CD14-positive monocyte (primary cell): ENCODE data around the gene PHLPP1. TPM values are rescaled to one million over a fixed set of nuclear protein-coding genes. Genes with fewer than 3 reads are reported as not detected.

Experiments used
- DNase-seq, 3 donors: peaks; one replicate each; pipeline ENCODE4 v3.0.0-alpha.2; 2011 to 2022
- H2AFZ ChIP-seq: 2 replicates; pipeline ENCODE4 v1.6.0; 2012; ENCODE audit warnings: mild to moderate bottlenecking, low read depth, low read length, inconsistent platforms; ENCODE audit not compliant: insufficient read depth, poor library complexity, severe bottlenecking
- H3K27ac ChIP-seq, 2 donors: 1 replicate in 1 of 2; 2 replicates in 1 of 2; pipeline ENCODE4 v1.5.1; 2012 to 2013; ENCODE audit warnings: low read length in 2 of 2, control low read depth in 1 of 2, inconsistent platforms in 1 of 2, low read depth in 1 of 2, mild to moderate bottlenecking in 1 of 2
- H3K27me3 ChIP-seq, 2 donors: one replicate each; pipeline versions ENCODE4 v1.6.0 to v1.6.1; 2011 to 2013; ENCODE audit warnings: low read length in 2 of 2; ENCODE audit not compliant: control insufficient read depth in 2 of 2, insufficient read depth in 2 of 2
- H3K36me3 ChIP-seq, 2 donors: replicated peaks in 1 of 2; 1 replicate in 1 of 2; 2 replicates in 1 of 2; pipeline versions ENCODE4 v1.5.1 to v1.6.1; 2012 to 2013; ENCODE audit warnings: low read length in 2 of 2, control low read depth in 1 of 2, inconsistent platforms in 1 of 2, mild to moderate bottlenecking in 1 of 2; ENCODE audit not compliant: insufficient read depth in 2 of 2, control insufficient read depth in 1 of 2
- H3K4me1 ChIP-seq, 2 donors: 1 replicate in 1 of 2; 2 replicates in 1 of 2; pipeline versions ENCODE4 v1.5.1 to v1.6.1; 2012 to 2013; ENCODE audit warnings: low read length in 2 of 2, control low read depth in 1 of 2, inconsistent platforms in 1 of 2, mild to moderate bottlenecking in 1 of 2, moderate library complexity in 1 of 2; ENCODE audit not compliant: insufficient read depth in 2 of 2, control insufficient read depth in 1 of 2
- H3K4me2 ChIP-seq: replicated peaks from 2 replicates; pipeline ENCODE3; 2012; ENCODE audit warnings: low read length, moderate library complexity, mild to moderate bottlenecking; ENCODE audit not compliant: poor library complexity, severe bottlenecking; ENCODE audit errors: extremely low read depth
- H3K4me3 ChIP-seq, 3 experiments: fragments of 200-600 bp in 1 of 3; sonication (generic) in 1 of 3; replicated peaks in 1 of 3; 1 replicate in 2 of 3; 2 replicates in 1 of 3; pipeline ENCODE4 v1.5.1; 2011 to 2013; ENCODE audit warnings: low read length in 3 of 3, mild to moderate bottlenecking in 3 of 3, control low read depth in 2 of 3, low read depth in 2 of 3, inconsistent platforms in 1 of 3, moderate library complexity in 1 of 3
- H3K79me2 ChIP-seq: 2 replicates; pipeline ENCODE4 v1.6.0; 2012; ENCODE audit warnings: mild to moderate bottlenecking, control low read depth, inconsistent platforms, low read length, moderate library complexity; ENCODE audit not compliant: insufficient read depth
- H3K9ac ChIP-seq: 2 replicates; pipeline ENCODE4 v1.6.0; 2017; ENCODE audit warnings: low read length, mild to moderate bottlenecking; ENCODE audit not compliant: insufficient read depth, poor library complexity, severe bottlenecking
- H3K9me3 ChIP-seq, 2 donors: replicated peaks in 1 of 2; 1 replicate in 1 of 2; 2 replicates in 1 of 2; pipeline versions ENCODE4 v1.5.1 to v1.6.1; 2012 to 2013; ENCODE audit warnings: low read length in 2 of 2, control low read depth in 1 of 2; ENCODE audit not compliant: control insufficient read depth in 1 of 2, insufficient read depth in 1 of 2
- H4K20me1 ChIP-seq: 2 replicates; pipeline ENCODE4 v1.6.0; 2012; ENCODE audit warnings: mild to moderate bottlenecking, low read length, control low read depth, moderate library complexity; ENCODE audit not compliant: insufficient read depth
- H3K27ac Mint-ChIP-seq, 7 donors: one replicate each; pipeline ENCODE4 v1.8.0; 2020; ENCODE audit warnings: mild to moderate bottlenecking in 7 of 7, mixed read lengths in 7 of 7, moderate library complexity in 6 of 7, inconsistent platforms in 2 of 7
- H3K27me3 Mint-ChIP-seq, 3 donors: one replicate each; pipeline ENCODE4 v1.8.0; 2021 to 2022; ENCODE audit warnings: low read depth in 3 of 3, mild to moderate bottlenecking in 3 of 3, mixed read lengths in 3 of 3, moderate library complexity in 3 of 3, inconsistent platforms in 1 of 3
- H3K36me3 Mint-ChIP-seq, 2 donors: one replicate each; pipeline ENCODE4 v1.8.0; 2020; ENCODE audit warnings: mixed read lengths in 2 of 2, inconsistent platforms in 1 of 2, mild to moderate bottlenecking in 1 of 2
- H3K4me1 Mint-ChIP-seq: one replicate; pipeline ENCODE4 v1.8.0; 2020; ENCODE audit warnings: mild to moderate bottlenecking, mixed read lengths
- H3K4me3 Mint-ChIP-seq, 2 donors: one replicate each; pipeline ENCODE4 v1.8.0; 2020; ENCODE audit warnings: mild to moderate bottlenecking in 2 of 2, mixed read lengths in 2 of 2, moderate library complexity in 1 of 2
- H3K9me3 Mint-ChIP-seq, 7 donors: one replicate each; pipeline ENCODE4 v1.8.0; 2020 to 2022; ENCODE audit warnings: mixed read lengths in 7 of 7, mild to moderate bottlenecking in 6 of 7, moderate library complexity in 6 of 7, inconsistent platforms in 2 of 7
- WGBS: methylation state at CpG from one replicate; pipeline ENCODE4 v1.1.5; 2013; ENCODE audit warnings: missing lambda C conversion rate; ENCODE audit not compliant: insufficient coverage; 5-methylcytosine and 5-hydroxymethylcytosine counted together
- intact Hi-C, 2 donors: fragments of 100-400 bp; cut with micrococcal nuclease; formaldehyde crosslinking; loops; one replicate each; pipeline versions ENCODE4 v1.15.0 to v1.15.1; 2023
- polyA plus RNA-seq, 3 donors: library from polyadenylated mRNA; depleted of rRNA in 1 of 3; unstranded in 2 of 3; stranded (reverse) in 1 of 3; fragments of 300-500 nt in 2 of 3; fragments of >200 nt in 1 of 3; fragmentation: Illumina TruSeq in 2 of 3; gene quantifications; 1 replicate in 2 of 3; 2 replicates in 1 of 3; pipeline ENCODE4 v1.2.3, GENCODE V29; 2012 to 2021
- TF ChIP-seq, protein P1 (sequence below): fragments of 200-600 bp; IDR thresholded peaks from one replicate; pipeline ENCODE4 v1.8.0; 2022; ENCODE audit warnings: antibody characterized with exemption, mild to moderate bottlenecking

The PHLPP1 gene
- polyA plus RNA-seq, 3 donors: 0.04 to 2.0 (median 0.55) TPM

DNA sequence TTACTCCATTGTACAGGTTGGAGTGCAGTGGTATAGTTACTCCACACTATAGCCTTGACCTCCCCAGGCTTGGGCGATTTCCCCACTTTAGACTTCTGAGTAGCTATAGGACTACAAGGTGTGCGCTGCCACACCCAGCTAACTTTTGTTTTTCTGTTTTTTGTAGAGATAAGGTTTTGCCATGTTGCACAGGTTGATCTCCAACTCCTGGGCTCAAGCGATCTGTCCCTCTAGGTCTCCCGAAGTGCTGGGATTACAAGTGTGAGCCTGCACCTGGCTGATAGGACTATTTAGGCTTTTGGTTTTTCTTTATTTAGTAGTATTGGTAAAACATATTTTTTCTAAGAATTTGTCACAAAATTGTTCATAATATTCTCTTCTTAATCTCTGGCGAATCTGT lies 121.7 kb downstream of the PHLPP1 start:
- DNase-seq: no peak
- H3K27me3 ChIP-seq: no peaks in the 10 kb centered on the region
- Mint-ChIP-seq H3K4me1 (peaks cover 6% of the 10 kb centered on the region), H3K27ac (no peak overlapping the region), H3K27me3 (no peaks in the 10 kb centered on the region), H3K36me3 (peaks cover 0 to 10% of the 10 kb centered on the region in 2 donors), H3K9me3 (peaks cover 0 to 3% (median 0%) of the 10 kb centered on the region in 7 donors), H3K4me3 (no peak overlapping the region)
- H3K27ac ChIP-seq: no peak overlapping the region
- H3K9me3 ChIP-seq: no peaks in the 10 kb centered on the region
- no peaks in the 10 kb centered on the region for H3K79me2 ChIP-seq
- H3K9ac ChIP-seq: no peak overlapping the region
- TF ChIP-seq, protein P1, sequence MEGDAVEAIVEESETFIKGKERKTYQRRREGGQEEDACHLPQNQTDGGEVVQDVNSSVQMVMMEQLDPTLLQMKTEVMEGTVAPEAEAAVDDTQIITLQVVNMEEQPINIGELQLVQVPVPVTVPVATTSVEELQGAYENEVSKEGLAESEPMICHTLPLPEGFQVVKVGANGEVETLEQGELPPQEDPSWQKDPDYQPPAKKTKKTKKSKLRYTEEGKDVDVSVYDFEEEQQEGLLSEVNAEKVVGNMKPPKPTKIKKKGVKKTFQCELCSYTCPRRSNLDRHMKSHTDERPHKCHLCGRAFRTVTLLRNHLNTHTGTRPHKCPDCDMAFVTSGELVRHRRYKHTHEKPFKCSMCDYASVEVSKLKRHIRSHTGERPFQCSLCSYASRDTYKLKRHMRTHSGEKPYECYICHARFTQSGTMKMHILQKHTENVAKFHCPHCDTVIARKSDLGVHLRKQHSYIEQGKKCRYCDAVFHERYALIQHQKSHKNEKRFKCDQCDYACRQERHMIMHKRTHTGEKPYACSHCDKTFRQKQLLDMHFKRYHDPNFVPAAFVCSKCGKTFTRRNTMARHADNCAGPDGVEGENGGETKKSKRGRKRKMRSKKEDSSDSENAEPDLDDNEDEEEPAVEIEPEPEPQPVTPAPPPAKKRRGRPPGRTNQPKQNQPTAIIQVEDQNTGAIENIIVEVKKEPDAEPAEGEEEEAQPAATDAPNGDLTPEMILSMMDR: no peak
- intact Hi-C loops: no loop called here
- no peak overlapping the region for H2AFZ ChIP-seq
- WGBS: no CpG with 5 or more reads among the region's 5 CpGs
- H3K4me1 ChIP-seq: no peaks in the 10 kb centered on the region
- no peak overlapping the region for H3K4me2 ChIP-seq
- H3K4me3 ChIP-seq: no peak overlapping the region
- H3K36me3 ChIP-seq: no peaks in the 10 kb centered on the region
- no peaks in the 10 kb centered on the region for H4K20me1 ChIP-seq

DNA sequence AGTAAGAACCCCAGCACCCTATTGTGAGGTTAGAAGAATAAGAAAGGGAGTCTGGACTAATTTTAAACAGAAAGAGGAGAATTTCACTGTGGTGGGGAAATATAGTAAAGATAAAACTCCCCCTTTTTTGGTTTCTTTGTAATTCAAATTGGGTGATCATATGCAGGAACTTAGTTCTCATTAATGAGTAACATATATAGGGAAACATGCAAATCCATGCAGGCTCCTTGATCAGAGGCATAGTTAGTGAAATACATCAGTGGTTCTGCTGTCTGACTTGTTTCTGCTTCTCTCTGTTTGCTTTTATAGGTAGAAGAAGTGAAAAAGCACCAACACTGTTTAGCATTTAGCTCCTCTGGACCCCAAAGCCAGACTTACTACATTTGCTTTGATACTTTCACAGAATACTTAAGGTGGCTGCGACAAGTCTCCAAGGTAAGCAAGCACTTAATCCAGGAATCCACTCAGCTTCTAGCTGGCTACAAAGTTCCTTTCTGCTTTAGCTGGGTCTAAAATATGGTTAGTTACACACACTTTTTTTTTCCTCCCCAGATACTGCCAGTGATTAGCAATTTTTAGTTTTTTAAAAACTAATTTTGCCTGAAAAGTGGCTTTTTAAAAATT lies 123.2 kb downstream of the PHLPP1 start:
- Mint-ChIP-seq H3K4me3 (no peak overlapping the region), H3K36me3 (peaks cover 0 to 13% of the 10 kb centered on the region in 2 donors), H3K4me1 (no peaks in the 10 kb centered on the region), H3K9me3 (peaks cover 0 to 5% (median 0%) of the 10 kb centered on the region in 7 donors), H3K27me3 (no peaks in the 10 kb centered on the region), H3K27ac (no peak overlapping the region)
- intact Hi-C loops: no loop called here
- H3K79me2 ChIP-seq: no peaks in the 10 kb centered on the region
- H3K4me2 ChIP-seq: no peak overlapping the region
- H4K20me1 ChIP-seq: no peaks in the 10 kb centered on the region
- H3K36me3 ChIP-seq: no peaks in the 10 kb centered on the region
- no peaks in the 10 kb centered on the region for H3K27me3 ChIP-seq
- 100% methylated on average over 1 of the region's 1 CpG for WGBS
- no peaks in the 10 kb centered on the region for H3K9me3 ChIP-seq
- DNase-seq: no peak
- H3K27ac ChIP-seq: no peak overlapping the region
- no peak overlapping the region for H3K9ac ChIP-seq
- no peak overlapping the region for H3K4me3 ChIP-seq
- TF ChIP-seq, protein P1: no peak
- no peak overlapping the region for H2AFZ ChIP-seq
- H3K4me1 ChIP-seq: no peaks in the 10 kb centered on the region
